IMR-90 (cell line): ENCODE results near the gene SYNPO. TPM values are rescaled to one million over a fixed set of nuclear protein-coding genes. Genes with fewer than 3 reads are reported as not detected.
A peak's percentile ranks its signal among the peaks of the same experiment; 100 is the strongest.

ENCODE experiments used
- ATAC-seq: fragments of 200-7000 bp; cut with Tn5 transposase; 2 replicates; pipeline ENCODE4 v1.9.1; 2020; ENCODE audit warnings: low read depth, mild to moderate bottlenecking, moderate library complexity
- BruUV-seq: library from RNA; stranded (reverse); fragments of 400-500 nt; replicated peaks from 2 replicates; lab custom pipeline; 2021; lab: Mats Ljungman, UMichigan
- CTCF ChIA-PET: fragments of 300-600 bp; formaldehyde crosslinking; extraction: SDS; loops from one replicate; lab custom pipeline; 2021; ENCODE audit warnings: antibody characterized with exemption; lab: Yijun Ruan, JAX
- POLR2A ChIA-PET: fragments of 300-600 bp; sonication (Branson Sonifier 250); formaldehyde crosslinking; loops from one replicate; lab custom pipeline; 2022; ENCODE audit warnings: antibody characterized with exemption; ENCODE audit not compliant: unreplicated experiment; lab: Charles Lee
- DNase-seq: peaks from one replicate; pipeline ENCODE4 v3.0.0; 2013
- H2AFZ ChIP-seq: replicated peaks from 2 replicates; pipeline ENCODE3; 2013; ENCODE audit warnings: low read length, mild to moderate bottlenecking; ENCODE audit not compliant: poor library complexity
- H2AK5ac ChIP-seq: 2 replicates; pipeline ENCODE4 v1.6.1; 2013; ENCODE audit warnings: low read depth, low read length, inconsistent platforms
- H2AK9ac ChIP-seq: replicated peaks from 2 replicates; pipeline ENCODE3; 2013; ENCODE audit warnings: mild to moderate bottlenecking, low read depth, low read length, moderate library complexity; ENCODE audit not compliant: poor library complexity
- H2BK120ac ChIP-seq: 2 replicates; pipeline ENCODE4 v1.6.1; 2013; ENCODE audit warnings: low read depth, low read length, inconsistent platforms
- H2BK15ac ChIP-seq: 3 replicates; pipeline ENCODE4 v1.6.1; 2013; ENCODE audit warnings: low read depth, low read length, inconsistent platforms
- H2BK20ac ChIP-seq: 2 replicates; pipeline ENCODE4 v1.6.1; 2013; ENCODE audit warnings: low read depth, mild to moderate bottlenecking, inconsistent platforms, low read length, moderate library complexity
- H2BK5ac ChIP-seq: 2 replicates; pipeline ENCODE4 v1.6.1; 2013; ENCODE audit warnings: mild to moderate bottlenecking, low read depth, low read length, inconsistent platforms; ENCODE audit not compliant: poor library complexity, severe bottlenecking
- H3K14ac ChIP-seq: replicated peaks from 2 replicates; pipeline ENCODE4 v1.6.1; 2013; ENCODE audit warnings: low read depth, low read length, inconsistent platforms
- H3K18ac ChIP-seq: 2 replicates; pipeline ENCODE4 v1.6.1; 2013; ENCODE audit warnings: low read depth, low read length, control low read depth
- H3K23ac ChIP-seq: 2 replicates; pipeline ENCODE4 v1.6.1; 2013; ENCODE audit warnings: low read depth, low read length, inconsistent platforms
- H3K27ac ChIP-seq: 2 replicates; pipeline ENCODE4 v1.5.1; 2013; ENCODE audit warnings: mild to moderate bottlenecking, control low read depth, low read length; ENCODE audit not compliant: insufficient read depth
- H3K27me3 ChIP-seq: 2 replicates; pipeline ENCODE4 v1.6.1; 2013; ENCODE audit warnings: low read length; ENCODE audit not compliant: control insufficient read depth, insufficient read depth
- H3K36me3 ChIP-seq: 2 replicates; pipeline ENCODE4 v1.6.1; 2013; ENCODE audit warnings: low read length, mixed read lengths; ENCODE audit not compliant: control insufficient read depth, insufficient read depth
- H3K4ac ChIP-seq: 2 replicates; pipeline ENCODE4 v1.6.1; 2013; ENCODE audit warnings: low read depth, low read length, inconsistent platforms
- H3K4me1 ChIP-seq: 2 replicates; pipeline ENCODE4 v1.6.1; 2013; ENCODE audit warnings: low read length, mixed read lengths; ENCODE audit not compliant: control insufficient read depth, insufficient read depth
- H3K4me2 ChIP-seq: 2 replicates; pipeline ENCODE4 v1.6.1; 2013; ENCODE audit warnings: low read depth, mild to moderate bottlenecking, control low read depth, low read length, moderate library complexity
- H3K4me3 ChIP-seq: 2 replicates; pipeline ENCODE4 v1.5.1; 2013; ENCODE audit warnings: low read depth, mild to moderate bottlenecking, control low read depth, low read length, moderate library complexity; ENCODE audit not compliant: insufficient read depth
- H3K56ac ChIP-seq: 2 replicates; pipeline ENCODE4 v1.6.1; 2013; ENCODE audit warnings: low read length, inconsistent platforms; ENCODE audit not compliant: insufficient read depth; ENCODE audit errors: extremely low read depth
- H3K79me1 ChIP-seq, 2 experiments: 2 replicates each; pipeline ENCODE4 v1.6.1; 2013; ENCODE audit warnings: low read length in 2 of 2, inconsistent platforms in 1 of 2, low read depth in 1 of 2
- H3K9ac ChIP-seq: 2 replicates; pipeline ENCODE4 v1.6.1; 2013; ENCODE audit warnings: low read depth, low read length, control low read depth
- H3K9me1 ChIP-seq: 2 replicates; pipeline ENCODE4 v1.6.1; 2013; ENCODE audit warnings: low read length, inconsistent platforms; ENCODE audit not compliant: insufficient read depth
- H3K9me3 ChIP-seq: 2 replicates; pipeline ENCODE4 v1.6.1; 2013; ENCODE audit warnings: low read length; ENCODE audit not compliant: control insufficient read depth, insufficient read depth
- H4K20me1 ChIP-seq: 2 replicates; pipeline ENCODE4 v1.6.1; 2013; ENCODE audit warnings: low read length, inconsistent platforms; ENCODE audit not compliant: insufficient read depth
- H4K5ac ChIP-seq: 2 replicates; pipeline ENCODE4 v1.6.1; 2013; ENCODE audit warnings: mild to moderate bottlenecking, low read depth, low read length, control low read depth
- H4K8ac ChIP-seq, 2 experiments: 2 replicates each; pipeline ENCODE4 v1.6.1; 2013; ENCODE audit warnings: low read depth in 2 of 2, low read length in 2 of 2, control low read depth in 1 of 2, inconsistent platforms in 1 of 2
- H4K91ac ChIP-seq: 2 replicates; pipeline ENCODE4 v1.6.1; 2013; ENCODE audit warnings: low read depth, low read length, inconsistent platforms; ENCODE audit not compliant: insufficient read depth
- BHLHE40 ChIP-seq: fragments of 150-350 bp; IDR thresholded peaks from 2 replicates; pipeline ENCODE4 v1.6.1; 2016; ENCODE audit warnings: mild to moderate bottlenecking, low read depth, low read length
- FOS ChIP-seq: fragments of 150-350 bp; IDR thresholded peaks from 2 replicates; pipeline ENCODE4 v1.6.1; 2016; ENCODE audit warnings: low read depth, low read length
- MAFK ChIP-seq: IDR thresholded peaks from 2 replicates; pipeline ENCODE4 v1.6.1; 2012; ENCODE audit warnings: low read depth, low read length, improper control_type of control experiment
- NFE2L2 ChIP-seq: fragments of 150-350 bp; IDR thresholded peaks from 2 replicates; pipeline ENCODE4 v1.6.1; 2016; ENCODE audit warnings: low read depth, mild to moderate bottlenecking, low read length
- POLR2A ChIP-seq: IDR thresholded peaks from 2 replicates; pipeline ENCODE4 v1.6.1; 2012; ENCODE audit warnings: mild to moderate bottlenecking, low read depth, low read length
- WGBS, 2 experiments: methylation state at CpG; one replicate each; pipeline versions ENCODE4 v1.1.5 to v1.1.7; 2013; ENCODE audit warnings: missing lambda C conversion rate in 2 of 2; ENCODE audit not compliant: insufficient read length in 1 of 2; ENCODE audit errors: extremely low coverage in 2 of 2; 5-methylcytosine and 5-hydroxymethylcytosine counted together
- dilution Hi-C: fragments of 300-500 bp; cut with HindIII; formaldehyde crosslinking; loops from one replicate; pipeline ENCODE4 v1.14.3; 2018; ENCODE audit warnings: low sequenced_read_pairs; ENCODE audit not compliant: unreplicated experiment
- in situ Hi-C: fragments of 300-500 bp; cut with MboI; formaldehyde crosslinking; loops from 3 replicates; pipeline ENCODE4 v1.14.3; 2019; ENCODE audit warnings: low sequenced_read_pairs, inconsistent platforms, mixed read lengths
- intact Hi-C: fragments of 100-400 bp; cut with micrococcal nuclease; formaldehyde crosslinking; loops from 2 replicates; pipeline ENCODE4 v1.10.0; 2022
- polyA plus RNA-seq, 3 experiments: library from polyadenylated mRNA; depleted of rRNA; stranded (reverse); fragments of >200 nt; gene quantifications; 2 replicates each; pipeline ENCODE4 v1.2.3, GENCODE V29; 2012; ENCODE audit warnings: low replicate concordance in 1 of 3
- total RNA-seq: library from RNA; depleted of rRNA; stranded (reverse); fragments of >200 nt; gene quantifications from 2 replicates; pipeline ENCODE4 v1.2.3, GENCODE V29; 2012

SYNPO gene
- total and polyA plus RNA-seq, 2 of the 4 experiments (the other 2 are of a cell fraction) = 3.0 to 24.8 TPM

DNA sequence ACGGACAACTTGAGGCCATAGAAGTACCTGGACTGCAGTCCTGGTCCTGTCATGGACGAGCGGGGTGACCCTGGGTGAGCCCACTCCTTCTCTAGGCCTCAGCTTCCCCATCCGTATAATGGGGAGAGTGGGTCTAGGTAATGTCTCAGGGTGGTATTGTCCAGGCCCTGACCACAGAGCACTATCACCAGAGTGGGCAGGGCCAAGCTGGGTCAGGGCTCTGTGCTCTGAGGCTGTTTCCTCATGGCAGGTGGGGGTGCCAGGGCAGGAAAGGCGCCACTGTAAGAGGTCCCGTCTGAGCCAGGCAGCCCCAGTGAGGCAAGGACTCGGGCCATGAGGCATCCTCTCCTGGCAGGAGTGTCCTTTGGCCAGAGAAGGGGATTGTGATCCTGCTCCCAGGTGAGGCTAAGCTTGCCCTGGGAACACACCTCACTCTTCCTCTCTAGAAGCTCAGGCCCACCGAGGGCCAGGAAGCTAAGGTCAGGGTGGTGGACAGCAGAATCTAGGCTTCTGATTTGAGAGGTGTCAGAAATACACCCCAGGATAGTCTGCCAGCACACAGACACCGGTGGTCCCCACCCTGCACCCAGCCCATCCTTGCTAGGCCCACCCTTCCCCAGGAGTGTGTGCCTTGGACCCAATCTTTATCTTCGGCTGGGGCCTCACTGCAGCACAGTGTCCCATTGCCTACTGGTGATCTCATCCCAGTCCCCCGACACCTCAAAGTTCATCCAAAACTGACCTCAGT, 19.1 kb downstream of the SYNPO start:
- Histone ChIP-seq H3K4me1 (peaks cover 20% of the 10 kb centered on the region), H2BK120ac (peak overlapping the region; percentile 22; the same call in 1 of the 2 replicates), H2BK15ac (no peak overlapping the region), H2AK9ac (peak overlapping the region; percentile 81), H3K14ac (no peak overlapping the region), H3K9me1 (peaks cover under 1% of the 10 kb centered on the region; the same call in 1 of the 2 replicates), H3K27me3 (peaks cover 9% of the 10 kb centered on the region), H3K18ac (no peak overlapping the region), H4K5ac (0 out of 2 replicates have a peak overlapping the region, but pooled peaks have one; percentile 5), H3K4me2 (no peak overlapping the region), H3K9ac (no peak overlapping the region), H3K9me3 (no peaks in the 10 kb centered on the region), H4K20me1 (peaks cover under 1% of the 10 kb centered on the region), H3K23ac (peak overlapping the region; percentile 9; the same call in 1 of the 2 replicates), H3K56ac (no peak overlapping the region), H3K36me3 (peaks cover 3% of the 10 kb centered on the region; the same call in 1 of the 2 replicates), H4K8ac (no peak overlapping the region), H2BK20ac (0 out of 2 replicates have a peak overlapping the region, but pooled peaks have one; percentile 8), H4K91ac (no peak overlapping the region), H2AK5ac (peak overlapping the region; percentile 37; the same call in 1 of the 2 replicates), H3K27ac (no peak overlapping the region), H2BK5ac (no peak overlapping the region), H3K4me3 (no peak overlapping the region), H3K79me1 (peaks cover under 1 to 3% of the 10 kb centered on the region in 2 experiments; a peak in 2 of 4 replicates), H3K4ac (peak overlapping the region; percentile 40; the same call in 1 of the 2 replicates), H2AFZ (peak overlapping the region; percentile 38)
- no TSS peak for BruUV-seq
- 80% methylated on average over 2 of the region's 11 CpGs; no CpG with 5 or more reads in 1 of the 2 experiments for WGBS, 2 experiments
- dilution Hi-C loops = no loop called here
- in situ Hi-C loops = no loop called here
- POLR2A ChIA-PET = no interaction called here
- ATAC-seq (no peak), DNase-seq (no peak)
- intact Hi-C loops = loop anchor here (5.0 kb wide), 1 partner anchor 188 kb away; the partner anchor contains the start of gene IRGM
- TF ChIP-seq NFE2L2 (no peak), MAFK (no peak), FOS (no peak), POLR2A (no peak), BHLHE40 (no peak)
- CTCF ChIA-PET = interaction anchor here (0.6 kb wide), 1 partner anchor 389 kb away, joined by 3 read pairs; no protein-coding TSS in a partner anchor
